Hepatocyte (in vitro differentiated cells): ENCODE results near the gene CCDC74A. TPM values are rescaled to one million over a fixed set of nuclear protein-coding genes. Genes with fewer than 3 reads are reported as not detected.
"Not testable (repeated sequence)": the region's sequence is repeated elsewhere in the genome, so short reads cannot be mapped to it uniquely, and the experiment has no call there.

Experiments
- DNase-seq: peaks from one replicate; pipeline ENCODE4 v3.0.0-alpha.2; 2016; ENCODE audit warnings: low spot score
- H2AFZ ChIP-seq: fragments of 200-600 bp; sonication (generic); 2 replicates; pipeline ENCODE4 v1.6.0; 2016; ENCODE audit warnings: antibody characterized with exemption, mild to moderate bottlenecking
- H3K27ac ChIP-seq: fragments of 200-600 bp; sonication (generic); 2 replicates; pipeline ENCODE4 v1.5.1; 2016; ENCODE audit warnings: mild to moderate bottlenecking
- H3K27me3 ChIP-seq: fragments of 200-600 bp; sonication (generic); 2 replicates; pipeline ENCODE4 v1.6.1; 2016
- H3K36me3 ChIP-seq: fragments of 200-600 bp; sonication (generic); replicated peaks from 2 replicates; pipeline ENCODE4 v1.5.1; 2016; ENCODE audit warnings: low read depth; ENCODE audit not compliant: insufficient read depth
- H3K4me1 ChIP-seq: fragments of 200-600 bp; sonication (generic); 2 replicates; pipeline ENCODE4 v1.5.1; 2016; ENCODE audit warnings: mild to moderate bottlenecking, moderate library complexity; ENCODE audit not compliant: insufficient read depth
- H3K4me2 ChIP-seq: fragments of 200-600 bp; sonication (generic); 2 replicates; pipeline ENCODE4 v1.6.0; 2016
- H3K4me3 ChIP-seq: fragments of 200-600 bp; sonication (generic); 2 replicates; pipeline ENCODE4 v1.5.1; 2016; ENCODE audit warnings: mild to moderate bottlenecking
- H3K79me2 ChIP-seq: fragments of 200-600 bp; sonication (generic); 2 replicates; pipeline ENCODE4 v1.6.0; 2017; ENCODE audit warnings: mild to moderate bottlenecking
- H3K9me2 ChIP-seq: fragments of 200-600 bp; sonication (generic); replicated peaks from 2 replicates; pipeline ENCODE4 v1.6.0; 2017; ENCODE audit warnings: mild to moderate bottlenecking; ENCODE audit not compliant: insufficient read depth
- H3K9me3 ChIP-seq: fragments of 200-600 bp; sonication (generic); 2 replicates; pipeline ENCODE4 v1.5.1; 2016; ENCODE audit warnings: low read depth, mild to moderate bottlenecking
- H4K20me1 ChIP-seq: fragments of 200-600 bp; sonication (generic); 2 replicates; pipeline ENCODE4 v1.6.0; 2016; ENCODE audit warnings: mild to moderate bottlenecking; ENCODE audit not compliant: insufficient read depth, poor library complexity, severe bottlenecking
- EZH2 ChIP-seq: fragments of 200-600 bp; sonication (generic); IDR thresholded peaks from 2 replicates; pipeline ENCODE4 v1.6.1; 2016; ENCODE audit warnings: antibody characterized with exemption, mild to moderate bottlenecking, borderline replicate concordance
- EZH2phosphoT487 ChIP-seq: fragments of 200-600 bp; sonication (generic); IDR thresholded peaks from one replicate; pipeline ENCODE4 v1.6.1; 2018; ENCODE audit warnings: antibody characterized with exemption, mild to moderate bottlenecking, low read depth, moderate library complexity; ENCODE audit not compliant: unreplicated experiment, severe bottlenecking
- WGBS: methylation state at CpG from one replicate; pipeline ENCODE4 v1.1.6; 2016; ENCODE audit warnings: low lambda C conversion rate; ENCODE audit errors: missing lambda C conversion rate; 5-methylcytosine and 5-hydroxymethylcytosine counted together
- polyA plus RNA-seq: library from polyadenylated mRNA; unstranded; fragments of >200 nt; fragmentation: Nextera tagmentation; extraction: Ambion mirVana; gene quantifications from 2 replicates; pipeline ENCODE4 v1.2.1, GENCODE V29; 2016
- total RNA-seq: library from RNA; depleted of rRNA; stranded (reverse); fragments of >200 nt; gene quantifications from 2 replicates; pipeline ENCODE4 v1.2.3, GENCODE V29; 2014
- TF ChIP-seq, protein P1 (sequence below): fragments of 200-600 bp; sonication (generic); IDR thresholded peaks from 2 replicates; pipeline ENCODE4 v1.5.1; 2016; ENCODE audit warnings: antibody characterized with exemption, mild to moderate bottlenecking; ENCODE audit not compliant: poor library complexity

The CCDC74A gene
- total and polyA plus RNA-seq, 2 experiments from 2014 or later, result 8.0 to 9.4 TPM

DNA sequence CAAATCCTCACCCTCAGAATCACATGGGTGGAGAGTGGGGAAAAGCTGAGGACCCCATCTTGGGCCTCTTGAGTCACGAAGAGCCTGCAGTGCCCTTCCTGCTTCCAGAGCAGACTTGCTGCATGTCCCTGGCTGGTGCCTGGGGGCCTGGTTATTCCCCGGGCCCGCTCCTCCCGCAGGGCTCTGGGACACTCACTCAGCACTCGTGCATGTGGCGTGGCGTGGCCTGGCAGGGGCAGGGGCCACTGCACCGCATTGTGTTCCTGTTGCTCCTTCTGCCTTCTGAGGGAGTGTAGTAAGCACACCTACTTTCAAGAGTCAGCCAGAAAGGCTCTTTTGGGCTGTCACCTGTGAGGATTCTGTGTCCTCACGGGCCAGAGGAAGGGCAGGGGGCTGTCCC, 18.1 kb upstream of the CCDC74A start:
- WGBS, result 88% methylated on average over 9 of the region's 9 CpGs
- Histone ChIP-seq H2AFZ (no peak overlapping the region), H3K9me3 (no peaks in the 10 kb centered on the region), H3K4me2 (no peak overlapping the region), H4K20me1 (no peaks in the 10 kb centered on the region), H3K27me3 (no peaks in the 10 kb centered on the region), H3K27ac (no peak overlapping the region), H3K79me2 (no peaks in the 10 kb centered on the region), H3K9me2 (no peaks in the 10 kb centered on the region), H3K36me3 (no peaks in the 10 kb centered on the region), H3K4me3 (no peak overlapping the region), H3K4me1 (no peaks in the 10 kb centered on the region)
- DNase-seq, result no peak
- TF ChIP-seq, protein P1, sequence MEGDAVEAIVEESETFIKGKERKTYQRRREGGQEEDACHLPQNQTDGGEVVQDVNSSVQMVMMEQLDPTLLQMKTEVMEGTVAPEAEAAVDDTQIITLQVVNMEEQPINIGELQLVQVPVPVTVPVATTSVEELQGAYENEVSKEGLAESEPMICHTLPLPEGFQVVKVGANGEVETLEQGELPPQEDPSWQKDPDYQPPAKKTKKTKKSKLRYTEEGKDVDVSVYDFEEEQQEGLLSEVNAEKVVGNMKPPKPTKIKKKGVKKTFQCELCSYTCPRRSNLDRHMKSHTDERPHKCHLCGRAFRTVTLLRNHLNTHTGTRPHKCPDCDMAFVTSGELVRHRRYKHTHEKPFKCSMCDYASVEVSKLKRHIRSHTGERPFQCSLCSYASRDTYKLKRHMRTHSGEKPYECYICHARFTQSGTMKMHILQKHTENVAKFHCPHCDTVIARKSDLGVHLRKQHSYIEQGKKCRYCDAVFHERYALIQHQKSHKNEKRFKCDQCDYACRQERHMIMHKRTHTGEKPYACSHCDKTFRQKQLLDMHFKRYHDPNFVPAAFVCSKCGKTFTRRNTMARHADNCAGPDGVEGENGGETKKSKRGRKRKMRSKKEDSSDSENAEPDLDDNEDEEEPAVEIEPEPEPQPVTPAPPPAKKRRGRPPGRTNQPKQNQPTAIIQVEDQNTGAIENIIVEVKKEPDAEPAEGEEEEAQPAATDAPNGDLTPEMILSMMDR, result no peak
- TF ChIP-seq EZH2, result no peak
- TF ChIP-seq EZH2phosphoT487, result no peak

GRCh38 chr2:131511291-131511968, 16.3 kb upstream of the CCDC74A start:
- 76% methylated on average over 15 of the region's 22 CpGs for WGBS

GRCh38 chr2:131511969-131512870, 15.5 kb upstream of the CCDC74A start:
- not testable (repeated sequence) for DNase-seq, H3K4me2 ChIP-seq, H4K20me1 ChIP-seq, H3K79me2 ChIP-seq, H3K9me2 ChIP-seq, H3K4me3 ChIP-seq, H3K4me1 ChIP-seq, H2AFZ ChIP-seq, H3K9me3 ChIP-seq, H3K27me3 ChIP-seq, H3K36me3 ChIP-seq, H3K27ac ChIP-seq
- WGBS, result 79% methylated on average over 15 of the region's 17 CpGs

More at GRCh38 chr2:131511291-131511968, 16.3 kb upstream of the CCDC74A start:
- not testable (repeated sequence) for H3K4me1 ChIP-seq, H3K4me2 ChIP-seq, H2AFZ ChIP-seq, H4K20me1 ChIP-seq, H3K27me3 ChIP-seq, H3K9me2 ChIP-seq, H3K36me3 ChIP-seq, H3K4me3 ChIP-seq, H3K79me2 ChIP-seq, H3K9me3 ChIP-seq, H3K27ac ChIP-seq
- peak; percentile 66 for DNase-seq
- TF ChIP-seq, protein P1, result peak; percentile 3

DNA sequence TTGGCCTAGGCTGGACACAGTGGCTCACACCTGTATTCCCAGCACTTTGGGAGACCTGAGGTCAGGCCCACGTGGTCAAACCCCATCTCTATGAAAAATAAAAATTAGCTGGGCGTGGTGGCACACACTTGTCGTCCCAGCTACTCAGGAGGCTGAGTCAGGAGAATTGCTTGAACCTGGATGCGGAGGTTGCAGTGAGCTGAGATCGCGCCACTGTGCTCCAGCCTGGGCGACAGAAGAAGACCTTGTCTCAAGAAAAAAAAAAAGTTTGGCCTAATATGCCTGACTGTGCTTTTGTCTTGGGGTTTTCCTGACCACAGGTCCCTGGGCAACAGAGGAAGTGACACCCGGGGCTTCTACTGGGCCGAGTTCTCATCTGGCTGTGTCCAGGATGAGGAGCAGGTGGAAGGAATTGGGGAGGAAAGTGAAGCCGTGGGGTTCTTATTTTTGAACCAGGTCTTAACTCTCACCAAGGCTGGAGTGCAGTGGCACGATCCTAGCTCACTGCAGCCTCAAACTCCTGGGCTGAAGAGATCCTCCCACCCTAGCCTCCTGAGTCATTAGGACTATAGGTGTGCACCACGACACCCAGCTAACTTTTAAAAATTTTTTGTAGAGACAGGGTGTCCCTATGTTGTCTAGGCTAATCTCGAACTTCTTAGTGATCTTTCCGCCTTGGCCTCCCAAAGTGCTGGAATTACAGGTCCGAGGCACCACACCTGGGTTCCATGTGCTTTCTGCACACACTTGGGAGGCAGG, 13.1 kb upstream of the CCDC74A start:
- H3K9me2 ChIP-seq, H3K36me3 ChIP-seq, H4K20me1 ChIP-seq, H3K79me2 ChIP-seq, H2AFZ ChIP-seq, H3K4me1 ChIP-seq, DNase-seq, H3K27me3 ChIP-seq, H3K27ac ChIP-seq, H3K4me3 ChIP-seq, H3K9me3 ChIP-seq, H3K4me2 ChIP-seq: not testable (repeated sequence)
- WGBS, result 82% methylated on average over 15 of the region's 15 CpGs

- H3K9me2 ChIP-seq, H3K27me3 ChIP-seq, H3K79me2 ChIP-seq, H3K36me3 ChIP-seq, H3K9me3 ChIP-seq, DNase-seq, H4K20me1 ChIP-seq, H2AFZ ChIP-seq, H3K4me2 ChIP-seq, H3K27ac ChIP-seq, H3K4me3 ChIP-seq, H3K4me1 ChIP-seq: not testable (repeated sequence)
- 91% methylated on average over 14 of the region's 14 CpGs for WGBS
Observed at GRCh38 chr2:131515235-131515634, 12.5 kb upstream of the CCDC74A start.
